ENCODE data around the gene LRRC18. TPM values are rescaled to one million over a fixed set of nuclear protein-coding genes. Genes with fewer than 3 reads are reported as not detected.

LRRC18 gene
- total and polyA plus RNA-seq, 2 of the 13 experiments (the other 11 are each of a cell fraction or from before 2014, with no cell fraction given): not detected

DNA sequence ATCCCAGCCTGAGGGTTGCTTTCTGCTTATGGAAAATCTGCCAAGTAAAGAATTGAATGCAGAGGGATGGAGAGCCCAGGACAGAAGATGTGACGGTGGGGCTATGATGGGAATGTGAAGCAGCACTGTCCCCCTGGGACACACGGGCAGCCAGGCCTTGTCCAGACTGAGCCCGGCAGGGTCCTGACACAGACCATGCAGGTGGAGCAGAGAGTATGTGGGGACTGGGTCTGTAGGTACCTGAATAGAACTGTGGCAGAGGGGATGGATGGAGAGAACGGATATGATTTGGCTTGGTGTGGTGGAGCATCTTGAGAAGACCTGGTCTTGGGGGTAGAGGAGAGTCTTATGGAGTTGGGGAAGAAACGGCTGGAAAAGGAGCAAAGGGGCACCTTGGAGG, 732 bp upstream of the LRRC18 start:
- in situ Hi-C loops (cut with HindIII; ENCODE audit: extremely low pct_ligation_motif_present, low pct_unique_long_range_greater_than_20kb): no loop called here
- Histone ChIP-seq H3K4me2 (ENCODE audit: low read depth, low read length) (no peak overlapping the region), H3K27ac (ENCODE audit: extremely low read length, insufficient read depth, low read length) (no peak overlapping the region), H3K27me3 (ENCODE audit: control insufficient read depth in 1 of 2, insufficient read depth in 2 of 2, low read length in 2 of 2) (peaks cover 4 to 10% of the 10 kb centered on the region in 2 experiments; a peak in 3 of 5 replicates), H4K20me1 (ENCODE audit: insufficient read depth, low read length) (no peaks in the 10 kb centered on the region), H3K79me2 (ENCODE audit: insufficient read depth, low read length) (no peaks in the 10 kb centered on the region), H3K4me3 (replicated peaks in 1 of 3; ENCODE audit: insufficient read depth in 1 of 3, low read depth in 2 of 3, low read length in 3 of 3) (no peak overlapping the region), H3K36me3 (replicated peaks in 1 of 2; ENCODE audit: control insufficient read depth in 1 of 2, insufficient read depth in 2 of 2, low read length in 2 of 2) (no peaks in the 10 kb centered on the region), H3K9me3 (ENCODE audit: low read length) (no peaks in the 10 kb centered on the region), H3K4me1 (ENCODE audit: insufficient read depth, low read length) (no peaks in the 10 kb centered on the region), H2AFZ (ENCODE audit: low read length) (no peak overlapping the region), H3K9ac (ENCODE audit: insufficient read depth, low read depth, low read length) (no peak overlapping the region)
- ATAC-seq: no peak
- TF ChIP-seq, protein P1, sequence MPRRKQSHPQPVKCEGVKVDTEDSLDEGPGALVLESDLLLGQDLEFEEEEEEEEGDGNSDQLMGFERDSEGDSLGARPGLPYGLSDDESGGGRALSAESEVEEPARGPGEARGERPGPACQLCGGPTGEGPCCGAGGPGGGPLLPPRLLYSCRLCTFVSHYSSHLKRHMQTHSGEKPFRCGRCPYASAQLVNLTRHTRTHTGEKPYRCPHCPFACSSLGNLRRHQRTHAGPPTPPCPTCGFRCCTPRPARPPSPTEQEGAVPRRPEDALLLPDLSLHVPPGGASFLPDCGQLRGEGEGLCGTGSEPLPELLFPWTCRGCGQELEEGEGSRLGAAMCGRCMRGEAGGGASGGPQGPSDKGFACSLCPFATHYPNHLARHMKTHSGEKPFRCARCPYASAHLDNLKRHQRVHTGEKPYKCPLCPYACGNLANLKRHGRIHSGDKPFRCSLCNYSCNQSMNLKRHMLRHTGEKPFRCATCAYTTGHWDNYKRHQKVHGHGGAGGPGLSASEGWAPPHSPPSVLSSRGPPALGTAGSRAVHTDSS (CRISPR knock-in tag; conservative IDR thresholded peaks at IDR 0.05): no peak
- TF ChIP-seq, protein P2, sequence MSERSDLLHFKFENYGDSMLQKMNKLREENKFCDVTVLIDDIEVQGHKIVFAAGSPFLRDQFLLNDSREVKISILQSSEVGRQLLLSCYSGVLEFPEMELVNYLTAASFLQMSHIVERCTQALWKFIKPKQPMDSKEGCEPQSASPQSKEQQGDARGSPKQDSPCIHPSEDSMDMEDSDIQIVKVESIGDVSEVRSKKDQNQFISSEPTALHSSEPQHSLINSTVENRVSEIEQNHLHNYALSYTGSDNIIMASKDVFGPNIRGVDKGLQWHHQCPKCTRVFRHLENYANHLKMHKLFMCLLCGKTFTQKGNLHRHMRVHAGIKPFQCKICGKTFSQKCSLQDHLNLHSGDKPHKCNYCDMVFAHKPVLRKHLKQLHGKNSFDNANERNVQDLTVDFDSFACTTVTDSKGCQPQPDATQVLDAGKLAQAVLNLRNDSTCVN (CRISPR knock-in tag; IDR thresholded peaks at IDR 0.05; ENCODE audit: borderline replicate concordance): no peak
- TF ChIP-seq ZNF780A (CRISPR knock-in tag; IDR thresholded peaks at IDR 0.05) (no peak), ZBTB7A (CRISPR knock-in tag; IDR thresholded peaks at IDR 0.05) (no peak)
- WGBS (ENCODE audit: low lambda C conversion rate): 6% methylated on average over 5 of the region's 5 CpGs
- intact Hi-C loops (cut with micrococcal nuclease; ENCODE audit: unreplicated experiment): no loop called here
- CTCF ChIA-PET (ENCODE audit: low intra/inter-chr PET ratio, low total read pairs): no interaction called here
- POLR2A ChIA-PET: no interaction called here
- no peak for DNase-seq (ENCODE audit: low spot score)
- BruUV-seq (replicated peaks): no TSS peak
- no peak for FAIRE-seq

DNA sequence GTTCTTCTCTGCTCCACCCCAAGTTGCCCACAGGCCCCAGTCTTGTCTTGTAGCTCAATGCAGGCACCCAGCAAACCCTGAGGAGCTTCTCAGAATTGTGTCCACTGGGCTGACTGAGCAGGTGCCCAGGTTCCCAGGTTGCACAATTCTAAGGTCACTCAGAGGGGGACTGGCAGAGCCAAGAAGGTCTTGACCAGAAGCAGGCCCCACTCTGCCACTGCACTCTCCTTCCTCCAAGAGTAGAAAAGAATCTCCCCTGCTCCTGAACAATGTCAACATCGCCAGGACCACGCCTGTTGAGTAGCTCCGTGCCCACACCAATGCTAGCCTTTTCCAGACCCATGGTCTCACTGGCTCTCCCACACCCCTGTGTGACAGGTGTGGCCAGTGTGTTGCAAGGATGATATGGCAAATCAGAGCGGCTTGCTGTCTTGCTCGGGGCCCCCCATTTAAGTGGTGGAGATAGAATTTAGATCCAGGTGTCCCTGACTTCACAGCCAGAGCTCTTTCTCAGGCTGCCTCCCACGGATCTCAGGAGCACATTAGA, 577 bp downstream of the LRRC18 start:
- H3K9me3 ChIP-seq (ENCODE audit: low read length): no peaks in the 10 kb centered on the region
- H3K36me3 ChIP-seq (replicated peaks in 1 of 2; ENCODE audit: control insufficient read depth in 1 of 2, insufficient read depth in 2 of 2, low read length in 2 of 2): no peaks in the 10 kb centered on the region
- peaks cover 4 to 19% of the 10 kb centered on the region in 2 experiments; a peak in 3 of 5 replicates for H3K27me3 ChIP-seq (ENCODE audit: control insufficient read depth in 1 of 2, insufficient read depth in 2 of 2, low read length in 2 of 2)
- H3K79me2 ChIP-seq (ENCODE audit: insufficient read depth, low read length): no peaks in the 10 kb centered on the region
- intact Hi-C loops (cut with micrococcal nuclease; ENCODE audit: unreplicated experiment) (no loop called here), in situ Hi-C loops (cut with HindIII; ENCODE audit: extremely low pct_ligation_motif_present, low pct_unique_long_range_greater_than_20kb) (no loop called here)
- CTCF ChIA-PET (ENCODE audit: low intra/inter-chr PET ratio, low total read pairs): no interaction called here
- H3K9ac ChIP-seq (ENCODE audit: insufficient read depth, low read depth, low read length): no peak overlapping the region
- H3K4me1 ChIP-seq (ENCODE audit: insufficient read depth, low read length): no peaks in the 10 kb centered on the region
- no peak overlapping the region for H3K4me2 ChIP-seq (ENCODE audit: low read depth, low read length)
- H4K20me1 ChIP-seq (ENCODE audit: insufficient read depth, low read length): no peaks in the 10 kb centered on the region
- ATAC-seq: no peak
- no peak overlapping the region for H3K27ac ChIP-seq (ENCODE audit: extremely low read length, insufficient read depth, low read length)
- H3K4me3 ChIP-seq (replicated peaks in 1 of 3; ENCODE audit: insufficient read depth in 1 of 3, low read depth in 2 of 3, low read length in 3 of 3): no peak overlapping the region
- H2AFZ ChIP-seq (ENCODE audit: low read length): no peak overlapping the region
- 0% methylated on average over 1 of the region's 6 CpGs for WGBS (ENCODE audit: low lambda C conversion rate)
- no peak for FAIRE-seq
- no TSS peak for BruUV-seq (replicated peaks)
- no peak for DNase-seq (ENCODE audit: low spot score)
- POLR2A ChIA-PET: no interaction called here
- TF ChIP-seq SMC3 (IDR thresholded peaks at IDR 0.05; ENCODE audit: low read length): no peak
- TF ChIP-seq ZNF205 (CRISPR knock-in tag; IDR thresholded peaks at IDR 0.05): no peak
- TF ChIP-seq KLF12 (CRISPR knock-in tag; IDR thresholded peaks at IDR 0.05; ENCODE audit: borderline replicate concordance): no peak
- no peak for TF ChIP-seq ZNF563 (CRISPR knock-in tag; IDR thresholded peaks at IDR 0.05)
- TF ChIP-seq, protein P3, sequence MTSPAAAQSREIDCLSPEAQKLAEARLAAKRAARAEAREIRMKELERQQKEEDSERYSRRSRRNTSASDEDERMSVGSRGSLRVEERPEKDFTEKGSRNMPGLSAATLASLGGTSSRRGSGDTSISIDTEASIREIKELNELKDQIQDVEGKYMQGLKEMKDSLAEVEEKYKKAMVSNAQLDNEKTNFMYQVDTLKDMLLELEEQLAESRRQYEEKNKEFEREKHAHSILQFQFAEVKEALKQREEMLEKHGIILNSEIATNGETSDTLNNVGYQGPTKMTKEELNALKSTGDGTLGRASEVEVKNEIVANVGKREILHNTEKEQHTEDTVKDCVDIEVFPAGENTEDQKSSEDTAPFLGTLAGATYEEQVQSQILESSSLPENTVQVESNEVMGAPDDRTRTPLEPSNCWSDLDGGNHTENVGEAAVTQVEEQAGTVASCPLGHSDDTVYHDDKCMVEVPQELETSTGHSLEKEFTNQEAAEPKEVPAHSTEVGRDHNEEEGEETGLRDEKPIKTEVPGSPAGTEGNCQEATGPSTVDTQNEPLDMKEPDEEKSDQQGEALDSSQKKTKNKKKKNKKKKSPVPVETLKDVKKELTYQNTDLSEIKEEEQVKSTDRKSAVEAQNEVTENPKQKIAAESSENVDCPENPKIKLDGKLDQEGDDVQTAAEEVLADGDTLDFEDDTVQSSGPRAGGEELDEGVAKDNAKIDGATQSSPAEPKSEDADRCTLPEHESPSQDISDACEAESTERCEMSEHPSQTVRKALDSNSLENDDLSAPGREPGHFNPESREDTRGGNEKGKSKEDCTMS (CRISPR knock-in tag; conservative IDR thresholded peaks at IDR 0.05): no peak
